GM18526 (cell line): Measurements from ENCODE around the gene PI4KA.

ENCODE experiments used
- POLR2A ChIP-seq: IDR thresholded peaks from 3 replicates; pipeline ENCODE4 v1.6.1; 2011; ENCODE audit not compliant: insufficient read length; ENCODE audit errors: extremely low read depth

Gene PI4KA

DNA sequence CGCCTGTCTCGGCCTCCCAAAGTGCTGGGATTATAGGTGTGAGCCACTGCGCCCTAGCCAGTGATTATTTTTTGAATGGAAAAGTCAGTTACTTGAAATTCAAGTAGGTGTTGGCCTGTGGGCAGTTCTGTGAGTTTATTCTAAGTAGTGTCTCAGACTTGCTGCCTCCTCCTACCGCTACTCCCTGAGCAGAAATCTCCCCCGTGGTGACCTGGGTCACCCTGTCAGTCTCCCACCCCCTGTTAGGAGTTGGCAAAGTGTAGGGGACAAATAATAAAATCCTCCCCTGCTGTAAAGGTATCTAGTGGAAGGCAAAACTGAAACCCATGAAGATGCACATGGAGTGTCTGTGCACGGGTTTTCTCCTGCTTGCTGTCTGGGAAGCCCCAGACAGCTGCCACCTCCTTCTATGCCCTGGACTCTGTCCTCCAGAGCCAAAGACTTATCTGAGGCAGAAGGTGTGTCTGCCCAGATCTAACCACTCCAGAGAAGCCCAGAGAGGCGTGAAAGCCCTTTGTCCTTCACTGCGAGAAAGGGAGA is 26.5 kb upstream of the PI4KA start:
- TF ChIP-seq POLR2A: no peak

DNA sequence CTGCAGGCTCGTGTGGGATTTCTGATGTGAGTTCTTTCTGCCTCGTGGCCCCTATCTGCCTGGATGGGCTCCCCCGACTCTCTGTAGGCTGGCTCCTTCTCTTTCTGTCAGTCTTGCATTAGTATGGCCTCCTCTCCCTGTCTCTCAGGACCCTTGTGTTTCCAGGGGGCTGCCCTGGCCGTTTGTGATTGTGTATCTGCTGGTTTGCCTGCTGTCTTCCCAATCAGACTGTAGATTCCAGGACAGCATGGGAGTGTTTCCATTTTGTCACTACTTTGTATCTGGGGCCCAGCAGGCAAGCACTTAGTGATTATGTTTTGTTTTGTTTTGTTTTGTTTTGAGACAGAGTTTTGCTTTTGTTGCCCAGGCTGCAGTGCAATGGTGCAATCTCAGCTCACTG is 25.8 kb upstream of the PI4KA start:
- TF ChIP-seq POLR2A: no peak

DNA sequence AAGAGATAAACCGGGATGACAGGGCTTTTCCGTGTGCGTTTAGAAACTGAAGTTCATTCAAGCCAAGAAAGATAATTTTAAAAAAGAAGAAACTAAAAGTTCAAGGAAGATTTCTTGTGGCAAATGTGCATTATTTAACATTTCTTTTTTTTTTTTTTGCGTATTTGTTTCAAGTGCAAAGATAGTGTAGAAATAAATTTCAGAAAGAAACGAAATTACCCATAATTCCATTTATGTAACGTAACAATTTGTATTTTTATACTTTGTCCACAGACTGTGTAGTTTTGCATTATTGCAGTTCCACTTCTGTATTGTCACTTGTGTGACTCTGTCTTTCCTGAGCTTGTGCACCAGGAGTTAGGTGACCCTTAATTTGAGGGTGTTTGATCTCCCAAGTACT is 24.2 kb upstream of the PI4KA start:
- TF ChIP-seq POLR2A: no peak

- TF ChIP-seq POLR2A: no peak
These were observed 23.5 kb upstream of the PI4KA start for GRCh38 chr22:20881869-20882815.

DNA sequence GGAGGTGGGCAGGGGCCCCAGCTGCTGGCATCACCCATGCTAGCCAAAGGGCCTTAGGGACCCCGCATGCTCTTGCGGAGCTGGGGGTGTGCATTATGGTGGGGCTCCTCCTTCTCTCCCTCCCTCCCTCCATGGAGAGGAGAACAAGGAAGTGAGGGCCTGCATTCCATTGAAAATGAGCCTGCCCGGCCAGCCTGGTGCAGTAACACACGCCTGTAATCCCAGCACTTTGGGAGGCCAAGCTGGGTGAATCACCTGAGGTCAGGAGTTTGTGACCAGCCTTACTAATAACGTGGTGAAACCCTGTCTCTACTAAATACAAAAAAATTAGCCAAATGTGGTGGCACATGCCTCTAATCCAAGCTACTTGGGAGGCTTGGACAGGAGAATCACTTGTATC is 22.6 kb upstream of the PI4KA start:
- TF ChIP-seq POLR2A: no peak

DNA sequence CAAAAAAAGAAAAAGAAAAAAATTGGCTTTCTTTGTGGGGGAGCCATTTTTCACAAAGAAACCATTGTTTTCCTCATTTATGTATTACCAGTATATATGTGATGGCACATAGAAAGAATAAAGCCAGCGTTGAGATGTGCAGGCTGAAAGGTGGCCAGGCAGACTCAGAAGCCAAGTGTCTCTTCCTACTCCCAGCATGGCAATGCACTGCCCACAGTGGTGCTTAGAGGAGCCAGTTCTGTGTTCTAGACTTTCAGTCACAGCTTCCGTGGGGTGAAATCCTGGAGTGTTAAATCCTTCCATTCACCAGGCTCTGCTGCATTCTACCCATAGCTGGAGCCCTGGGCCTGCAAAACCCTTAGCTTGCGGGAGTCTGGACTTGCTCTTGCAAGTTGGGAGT is 19.1 kb upstream of the PI4KA start:
- TF ChIP-seq POLR2A: no peak

DNA sequence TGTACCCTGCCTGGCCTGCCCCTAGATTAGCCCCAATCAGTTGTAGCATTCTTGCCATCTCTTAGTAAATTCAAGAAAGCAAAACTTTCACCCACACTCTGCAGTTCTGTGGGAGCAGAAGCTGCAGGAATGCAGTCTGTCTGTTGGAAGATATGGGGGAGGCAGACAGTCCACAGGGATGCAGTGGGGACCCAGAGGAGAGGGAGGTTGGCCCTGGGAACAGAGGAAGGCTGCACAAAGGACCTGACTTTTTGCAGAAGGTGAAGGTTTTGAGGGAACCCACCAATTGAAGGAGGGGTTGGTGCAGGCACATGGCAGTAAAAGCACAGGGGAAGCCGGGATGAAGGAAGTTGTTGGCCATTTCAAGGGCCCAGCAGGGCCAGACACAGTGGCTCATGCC is 16.7 kb upstream of the PI4KA start:
- TF ChIP-seq POLR2A: no peak

DNA sequence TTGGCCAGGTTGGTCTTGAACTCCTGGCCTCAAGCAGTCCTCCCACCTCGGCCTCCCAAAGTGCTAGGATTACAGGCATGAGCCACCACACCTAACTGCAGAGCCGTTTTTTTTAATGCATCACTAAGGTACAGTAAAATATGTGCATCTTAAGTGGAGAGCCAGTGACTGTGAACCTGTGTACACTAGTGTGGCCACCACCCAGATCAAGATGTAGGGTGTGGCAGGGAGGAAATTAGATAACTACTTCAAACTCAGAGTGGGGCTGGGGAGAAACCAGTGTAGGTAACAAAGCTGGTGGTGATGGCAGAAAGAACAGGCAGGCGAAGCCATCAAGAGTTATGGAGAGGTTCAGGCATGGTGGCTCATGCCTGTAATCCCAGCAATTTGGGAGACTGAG is 14.6 kb upstream of the PI4KA start:
- no peak for TF ChIP-seq POLR2A

GRCh38 chr22:20869234-20869633 is 10.6 kb upstream of the PI4KA start:
- no peak for TF ChIP-seq POLR2A

GRCh38 chr22:20868025-20868962 is 9.7 kb upstream of the PI4KA start:
- TF ChIP-seq POLR2A: no peak

DNA sequence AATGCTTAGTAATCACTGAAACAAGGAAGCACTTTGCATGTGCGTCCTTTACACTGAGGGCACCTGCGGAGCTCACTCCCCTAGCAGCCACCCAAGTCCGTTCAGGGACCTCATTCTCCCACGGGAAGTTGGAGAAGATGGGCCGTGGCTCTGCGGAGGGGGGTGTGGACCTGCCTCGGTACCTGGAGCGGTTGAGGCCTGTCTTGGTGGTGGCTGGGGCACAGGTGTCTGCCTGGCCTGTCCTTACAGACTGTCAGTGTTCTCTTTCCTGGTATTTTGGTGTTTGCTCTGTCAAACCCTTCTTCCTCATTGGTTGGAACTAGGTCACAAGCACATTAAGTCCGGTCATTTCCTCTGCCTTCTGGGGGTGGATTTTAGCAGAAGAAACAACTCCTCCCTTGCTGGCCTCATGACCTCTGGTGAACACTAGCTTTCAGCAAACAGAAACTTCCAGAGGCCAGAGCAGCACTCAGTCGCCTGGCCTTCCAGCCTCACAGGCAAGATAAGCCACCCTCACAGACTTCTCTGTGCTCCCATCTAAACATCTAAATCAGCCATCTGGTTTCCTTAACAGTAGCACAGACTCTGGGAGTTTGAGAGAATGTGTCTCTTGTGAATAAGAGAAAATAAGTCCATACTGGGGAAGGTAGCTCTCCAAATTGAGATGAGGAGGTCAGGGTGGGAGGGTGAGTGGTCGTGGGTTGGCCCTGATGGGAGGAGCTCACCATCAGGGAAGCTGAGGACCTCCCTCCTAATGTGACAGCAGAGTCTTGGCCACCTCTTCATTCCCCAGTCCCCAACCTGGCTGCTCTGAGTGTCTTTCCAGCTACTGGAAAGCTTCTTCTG is 8.8 kb upstream of the PI4KA start:
- TF ChIP-seq POLR2A: no peak

DNA sequence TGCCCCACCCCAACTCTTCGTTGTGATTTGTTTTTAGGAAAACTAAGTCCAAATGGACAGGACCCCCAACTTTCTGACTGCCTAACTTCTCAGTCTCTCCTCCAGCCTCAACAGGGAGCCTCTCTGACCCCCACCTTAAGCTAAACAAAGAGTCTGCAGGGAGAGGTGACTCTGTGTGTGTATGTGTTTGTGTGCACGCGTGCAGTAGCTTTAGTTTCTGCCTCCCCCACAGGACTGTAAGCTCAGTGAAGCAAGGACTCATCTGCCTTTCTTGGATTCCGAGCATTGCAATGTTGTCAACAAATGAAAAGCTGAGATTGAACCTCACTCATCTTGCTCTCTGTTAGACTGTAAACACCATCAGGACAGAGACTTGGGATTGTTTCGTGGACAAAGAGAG is 8.1 kb upstream of the PI4KA start:
- TF ChIP-seq POLR2A: no peak

DNA sequence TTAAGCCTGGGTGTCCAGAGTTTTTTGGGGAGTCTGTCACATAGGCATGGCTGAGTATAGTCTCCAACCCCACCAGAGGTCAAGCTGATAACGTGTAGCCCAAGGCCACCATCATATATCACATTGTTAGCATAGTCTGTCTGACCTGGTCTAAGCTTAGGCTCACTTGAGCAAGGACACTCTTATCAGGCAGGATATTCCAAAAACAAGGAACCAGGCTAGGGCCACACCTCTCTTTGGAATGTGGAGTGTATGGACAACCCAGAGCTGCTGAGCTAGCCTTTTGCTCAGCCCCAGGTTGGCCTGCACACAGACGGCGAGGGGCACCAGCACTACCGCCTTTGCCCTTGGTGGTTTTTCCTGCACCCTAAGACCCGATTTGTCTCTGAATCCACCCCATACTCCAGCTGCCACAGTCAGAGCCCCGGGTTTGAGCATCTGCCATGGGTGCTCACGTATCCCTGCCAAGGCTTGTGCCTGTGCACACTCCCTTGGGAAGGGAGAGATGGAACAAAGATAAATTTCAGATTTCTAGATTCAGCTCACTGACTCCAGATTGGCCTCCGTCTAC is 7.3 kb upstream of the PI4KA start:
- TF ChIP-seq POLR2A: no peak

- TF ChIP-seq POLR2A: no peak
These were observed 6.7 kb upstream of the PI4KA start for GRCh38 chr22:20865331-20865730.
